Suprapubic skin (tissue), 4 donors: ENCODE results near the gene CBLL1. TPM values are rescaled to one million over a fixed set of nuclear protein-coding genes. Genes with fewer than 3 reads are reported as not detected.

Experiments used
- DNase-seq, 2 donors: peaks; one replicate each; pipeline ENCODE4 v3.0.0-alpha.2; 2019; ENCODE audit warnings: low spot score in 2 of 2
- H3K27ac ChIP-seq: fragments of 200-600 bp; sonication (generic); one replicate; pipeline ENCODE4 v1.5.1; 2019
- H3K27me3 ChIP-seq: fragments of 200-600 bp; sonication (generic); one replicate; pipeline ENCODE4 v1.5.1; 2019
- H3K36me3 ChIP-seq: fragments of 200-600 bp; sonication (generic); one replicate; pipeline ENCODE4 v1.5.1; 2019
- H3K4me1 ChIP-seq: fragments of 200-600 bp; sonication (generic); one replicate; pipeline ENCODE4 v1.5.1; 2019
- H3K4me3 ChIP-seq: fragments of 200-600 bp; sonication (generic); one replicate; pipeline ENCODE4 v1.5.1; 2019; ENCODE audit warnings: mild to moderate bottlenecking
- H3K9me3 ChIP-seq: fragments of 200-600 bp; sonication (generic); one replicate; pipeline ENCODE4 v1.5.1; 2019
- CTCF ChIP-seq, 2 donors: fragments of 200-600 bp in 1 of 2; fragments of 450-650 bp in 1 of 2; sonication (generic) in 1 of 2; IDR thresholded peaks; one replicate each; pipeline ENCODE4 v1.5.1; 2016 to 2019; ENCODE audit warnings: antibody characterized with exemption in 2 of 2, mild to moderate bottlenecking in 1 of 2, moderate library complexity in 1 of 2
- EP300 ChIP-seq: sonication (generic); formaldehyde crosslinking; IDR thresholded peaks from one replicate; pipeline ENCODE4 v1.6.1; 2017; ENCODE audit warnings: antibody characterized with exemption
- POLR2A ChIP-seq, 2 donors: fragments of 450-650 bp; IDR thresholded peaks; one replicate each; pipeline ENCODE4 v1.6.1; 2017; ENCODE audit warnings: antibody characterized with exemption in 2 of 2, mild to moderate bottlenecking in 2 of 2, moderate library complexity in 2 of 2
- POLR2AphosphoS5 ChIP-seq, 3 donors: sonication (generic); formaldehyde crosslinking; IDR thresholded peaks; one replicate each; pipeline ENCODE4 v1.6.1; 2017; ENCODE audit warnings: antibody characterized with exemption in 3 of 3
- WGBS: methylation state at CpG from one replicate; pipeline ENCODE4 v1.1.5; 2018; 5-methylcytosine and 5-hydroxymethylcytosine counted together
- total RNA-seq, 4 donors: library from RNA; depleted of rRNA; stranded (reverse); fragments of >200 nt; gene quantifications; one replicate each; pipeline ENCODE4 v1.1.0, GENCODE V29; 2016

CBLL1 gene
- total RNA-seq, 4 donors from 2014 or later, result 47.4 to 63.0 (median 49.9) TPM

GRCh38 chr7:107723255-107723654, 20.7 kb upstream of the CBLL1 start:
- DNase-seq, result no peak
- no peaks in the 10 kb centered on the region for H3K36me3 ChIP-seq
- no peak overlapping the region for H3K27ac ChIP-seq
- H3K4me3 ChIP-seq, result no peak overlapping the region
- H3K4me1 ChIP-seq, result no peaks in the 10 kb centered on the region
- H3K27me3 ChIP-seq, result peaks cover under 1% of the 10 kb centered on the region
- no peak for TF ChIP-seq POLR2AphosphoS5 (IDR thresholded peaks at IDR 0.05)
- no peak for TF ChIP-seq POLR2A (IDR thresholded peaks at IDR 0.05)
- TF ChIP-seq EP300, result no peak
- TF ChIP-seq CTCF (IDR thresholded peaks at IDR 0.05), result no peak
- 91% methylated on average over 2 of the region's 2 CpGs for WGBS
- H3K9me3 ChIP-seq, result no peaks in the 10 kb centered on the region

GRCh38 chr7:107725138-107725740, 18.7 kb upstream of the CBLL1 start:
- 26% methylated on average over 4 of the region's 4 CpGs for WGBS
- DNase-seq, result no peak
- Histone ChIP-seq H3K27ac (no peak overlapping the region), H3K4me3 (no peak overlapping the region), H3K27me3 (peaks cover 4% of the 10 kb centered on the region), H3K36me3 (no peaks in the 10 kb centered on the region), H3K4me1 (no peaks in the 10 kb centered on the region), H3K9me3 (no peaks in the 10 kb centered on the region)
- TF ChIP-seq POLR2A (IDR thresholded peaks at IDR 0.05), result no peak
- no peak for TF ChIP-seq EP300
- TF ChIP-seq CTCF (IDR thresholded peaks at IDR 0.05), result peak; percentile 47 to 51
- TF ChIP-seq POLR2AphosphoS5 (IDR thresholded peaks at IDR 0.05), result no peak

GRCh38 chr7:107726356-107727130, 17.4 kb upstream of the CBLL1 start:
- peaks cover 4% of the 10 kb centered on the region for H3K27me3 ChIP-seq
- TF ChIP-seq POLR2AphosphoS5 (IDR thresholded peaks at IDR 0.05) (no peak), POLR2A (IDR thresholded peaks at IDR 0.05) (no peak), CTCF (IDR thresholded peaks at IDR 0.05) (no peak), EP300 (no peak)

GRCh38 chr7:107728276-107728675, 15.7 kb upstream of the CBLL1 start:
- no peaks in the 10 kb centered on the region for H3K4me1 ChIP-seq
- H3K9me3 ChIP-seq, result no peaks in the 10 kb centered on the region
- H3K27ac ChIP-seq, result no peak overlapping the region
- TF ChIP-seq POLR2A (IDR thresholded peaks at IDR 0.05) (no peak), CTCF (IDR thresholded peaks at IDR 0.05) (no peak), POLR2AphosphoS5 (IDR thresholded peaks at IDR 0.05) (no peak), EP300 (no peak)
- H3K27me3 ChIP-seq, result peaks cover 4% of the 10 kb centered on the region
- no peak for DNase-seq
- H3K4me3 ChIP-seq, result no peak overlapping the region
- H3K36me3 ChIP-seq, result no peaks in the 10 kb centered on the region

More at GRCh38 chr7:107726356-107727130, 17.4 kb upstream of the CBLL1 start:
- no peak overlapping the region for H3K4me3 ChIP-seq
- 54% methylated on average over 3 of the region's 3 CpGs for WGBS
- no peaks in the 10 kb centered on the region for H3K9me3 ChIP-seq
- no peaks in the 10 kb centered on the region for H3K36me3 ChIP-seq
- no peaks in the 10 kb centered on the region for H3K4me1 ChIP-seq
- no peak overlapping the region for H3K27ac ChIP-seq
- DNase-seq, result no peak
